GM12891 (cell line): Measurements from ENCODE around the gene HYCC1.
"Not testable (repeated sequence)": the region's sequence is repeated elsewhere in the genome, so short reads cannot be mapped to it uniquely, and the experiment has no call there.

Source experiments
- DNase-seq: peaks from one replicate; pipeline ENCODE4 v3.0.0; 2011; ENCODE audit warnings: low spot score; ENCODE audit not compliant: insufficient read length
- FAIRE-seq: peaks from 2 replicates; lab custom pipeline; 2011; peaks lifted over from hg19 to GRCh38; lab: Jason Lieb, UNC
- PAX5 ChIP-seq: IDR thresholded peaks from 2 replicates; pipeline ENCODE4 v1.6.1; 2011; ENCODE audit warnings: low read length, moderate library complexity, mild to moderate bottlenecking; ENCODE audit not compliant: insufficient read depth, severe bottlenecking
- POLR2A ChIP-seq: IDR thresholded peaks from 2 replicates; pipeline ENCODE4 v1.6.1; 2011; ENCODE audit warnings: low read depth, low read length, control low read depth
- POLR2AphosphoS5 ChIP-seq: IDR thresholded peaks from 2 replicates; pipeline ENCODE4 v1.6.1; 2011; ENCODE audit warnings: low read depth, low read length, control low read depth
- POU2F2 ChIP-seq: IDR thresholded peaks from 2 replicates; pipeline ENCODE4 v1.6.1; 2011; ENCODE audit warnings: low read depth, mild to moderate bottlenecking, control low read depth, low read length, moderate library complexity
- SPI1 ChIP-seq: IDR thresholded peaks from 2 replicates; pipeline ENCODE4 v1.6.1; 2011; ENCODE audit warnings: low read depth, low read length, control low read depth
- TAF1 ChIP-seq: IDR thresholded peaks from 2 replicates; pipeline ENCODE4 v1.6.1; 2011; ENCODE audit warnings: low read depth, low read length, control low read depth

Gene HYCC1

DNA sequence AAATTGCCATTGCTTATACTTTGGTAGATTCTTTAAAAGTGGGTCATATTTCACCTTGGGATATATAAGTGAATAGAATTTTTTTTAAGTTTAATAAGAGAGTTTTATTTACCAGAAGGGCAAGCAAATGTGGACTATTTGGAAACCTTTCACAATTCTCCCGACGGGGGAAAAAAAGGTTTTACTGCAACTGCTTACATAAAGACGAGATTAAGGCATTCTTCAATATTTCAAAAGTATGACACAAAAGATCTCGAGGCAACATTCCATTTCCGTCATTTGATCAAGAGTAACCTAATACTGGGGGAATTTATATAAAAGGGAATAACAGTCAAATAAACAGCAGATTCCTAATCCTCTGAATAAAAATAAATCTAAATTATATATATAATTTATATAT lies 28.5 kb downstream of the HYCC1 start:
- FAIRE-seq: no peak
- TF ChIP-seq POLR2AphosphoS5 (no peak), POU2F2 (no peak), SPI1 (no peak), POLR2A (no peak), PAX5 (no peak), TAF1 (no peak)

GRCh38 chr7:22983257-22983855 lies 30.6 kb downstream of the HYCC1 start:
- no peak for TF ChIP-seq POLR2A
- TF ChIP-seq POLR2AphosphoS5: no peak
- TF ChIP-seq POU2F2: no peak
- no peak for TF ChIP-seq PAX5
- TF ChIP-seq SPI1: no peak
- no peak for TF ChIP-seq TAF1
- FAIRE-seq: no peak

More for the DNA sequence above, 28.5 kb downstream of the HYCC1 start:
- DNase-seq: no peak

GRCh38 chr7:22980422-22980821 lies 33.5 kb downstream of the HYCC1 start:
- no peak for TF ChIP-seq PAX5
- no peak for TF ChIP-seq POLR2AphosphoS5
- TF ChIP-seq POLR2A: no peak
- TF ChIP-seq SPI1: no peak
- no peak for TF ChIP-seq TAF1
- TF ChIP-seq POU2F2: no peak
- FAIRE-seq (no peak), DNase-seq (no peak)

More at GRCh38 chr7:22983257-22983855, 30.6 kb downstream of the HYCC1 start:
- no peak for DNase-seq

GRCh38 chr7:22979861-22980260 lies 34.1 kb downstream of the HYCC1 start:
- TF ChIP-seq PAX5 (no peak), POU2F2 (no peak), TAF1 (no peak), POLR2A (no peak), POLR2AphosphoS5 (no peak), SPI1 (no peak)
- DNase-seq (no peak), FAIRE-seq (no peak)

GRCh38 chr7:22979251-22979650 lies 34.7 kb downstream of the HYCC1 start:
- no peak for TF ChIP-seq SPI1
- TF ChIP-seq POU2F2: no peak
- FAIRE-seq: no peak
- no peak for DNase-seq

DNA sequence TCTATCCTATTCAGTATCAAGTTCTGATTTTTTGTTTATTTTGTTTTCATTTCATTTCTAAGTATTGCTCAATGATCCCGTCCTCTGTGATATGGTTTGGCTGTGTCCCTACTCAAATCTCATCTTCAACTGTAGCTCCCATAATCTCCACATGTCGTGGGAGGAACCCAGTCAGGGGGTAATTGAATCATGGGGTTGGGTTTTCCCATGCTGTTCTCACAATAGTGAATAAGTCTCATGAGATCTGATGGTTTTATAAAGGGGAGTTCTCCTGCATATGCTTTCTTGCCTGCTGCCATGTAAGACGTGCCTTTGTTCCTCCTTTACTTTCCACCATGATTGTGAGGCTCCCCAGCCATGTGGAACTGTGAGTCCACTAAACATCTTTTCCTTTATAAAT lies 39.3 kb downstream of the HYCC1 start:
- FAIRE-seq, DNase-seq: not testable (repeated sequence)

- FAIRE-seq (no peak), DNase-seq (no peak)
- TF ChIP-seq SPI1 (no peak), POLR2A (no peak), POLR2AphosphoS5 (no peak), POU2F2 (no peak), PAX5 (no peak), TAF1 (no peak)
Measured at GRCh38 chr7:22972207-22972606, 41.7 kb downstream of the HYCC1 start.

- FAIRE-seq: no peak
- TF ChIP-seq POLR2AphosphoS5 (no peak), TAF1 (no peak), PAX5 (no peak), POLR2A (no peak), SPI1 (no peak), POU2F2 (no peak)
- no peak for DNase-seq
Measured at GRCh38 chr7:22969010-22969431, 44.9 kb downstream of the HYCC1 start.
